ENCODE data around the gene PROCA1. TPM values are rescaled to one million over a fixed set of nuclear protein-coding genes. Genes with fewer than 3 reads are reported as not detected.
"Not testable (repeated sequence)": the region's sequence is repeated elsewhere in the genome, so short reads cannot be mapped to it uniquely, and the experiment has no call there.

Gene PROCA1
- total and polyA plus RNA-seq, 9 donors: 2.7 to 6.7 (median 5.0) TPM

DNA sequence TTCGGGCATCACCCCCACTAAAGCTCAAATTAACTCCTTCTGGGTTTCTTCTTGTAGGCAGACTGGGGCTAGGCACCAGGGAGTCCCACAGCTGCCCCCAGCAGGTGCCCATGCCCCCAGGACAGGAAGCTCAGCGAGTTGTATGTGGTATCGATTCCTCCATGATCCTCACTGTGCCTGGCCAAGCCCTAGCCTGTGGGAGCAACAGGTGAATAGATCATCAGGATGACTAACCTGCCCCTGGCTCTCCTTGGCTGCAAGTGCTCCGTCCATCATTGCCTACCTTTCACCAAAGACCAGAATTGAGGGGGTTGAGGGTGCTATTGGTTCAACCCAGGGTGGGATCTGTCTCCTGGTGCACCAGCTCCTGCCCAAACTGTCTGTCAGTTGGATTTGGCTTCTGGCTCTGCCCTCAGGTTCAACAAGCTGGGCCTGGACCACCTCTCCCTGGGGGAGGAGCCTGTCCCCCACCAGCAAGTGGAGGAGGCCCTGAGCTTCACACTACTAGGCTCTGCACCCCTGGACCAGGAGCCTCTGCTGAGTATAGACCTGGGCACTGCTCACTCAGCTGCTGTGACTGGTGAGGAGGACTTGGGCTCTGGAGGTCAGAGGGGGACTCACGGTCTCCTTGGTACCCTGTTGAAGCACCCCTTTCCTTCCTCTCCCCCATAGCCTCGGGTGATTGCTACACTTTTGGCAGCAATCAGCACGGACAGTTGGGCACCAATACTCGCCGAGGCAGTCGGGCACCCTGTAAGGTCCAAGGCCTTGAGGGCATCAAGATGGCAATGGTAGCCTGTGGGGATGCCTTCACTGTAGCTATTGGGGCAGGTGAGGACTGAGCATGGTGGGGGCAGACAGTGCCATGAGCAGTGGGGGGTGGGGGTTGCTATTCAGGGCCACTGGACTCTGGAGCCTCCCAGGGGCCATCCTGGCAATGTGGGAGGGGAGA, 29.0 kb upstream of the PROCA1 start:
- Histone ChIP-seq H3K9me3 (no peaks in the 10 kb centered on the region), H3K4me3 (no peak overlapping the region), H3K4me1 (ENCODE audit: insufficient read depth) (peaks cover 7% of the 10 kb centered on the region), H3K27me3 (no peaks in the 10 kb centered on the region), H3K27ac (no peak overlapping the region), H3K36me3 (no peaks in the 10 kb centered on the region)
- no peak for TF ChIP-seq POLR2A (IDR thresholded peaks at IDR 0.05)
- intact Hi-C loops (cut with DNase I): no loop called here
- 80 to 82% (median 81%) methylated on average over 10 of the region's 10 CpGs for WGBS, 3 donors
- peak in 1 of 5 donors; percentile 29 for DNase-seq

DNA sequence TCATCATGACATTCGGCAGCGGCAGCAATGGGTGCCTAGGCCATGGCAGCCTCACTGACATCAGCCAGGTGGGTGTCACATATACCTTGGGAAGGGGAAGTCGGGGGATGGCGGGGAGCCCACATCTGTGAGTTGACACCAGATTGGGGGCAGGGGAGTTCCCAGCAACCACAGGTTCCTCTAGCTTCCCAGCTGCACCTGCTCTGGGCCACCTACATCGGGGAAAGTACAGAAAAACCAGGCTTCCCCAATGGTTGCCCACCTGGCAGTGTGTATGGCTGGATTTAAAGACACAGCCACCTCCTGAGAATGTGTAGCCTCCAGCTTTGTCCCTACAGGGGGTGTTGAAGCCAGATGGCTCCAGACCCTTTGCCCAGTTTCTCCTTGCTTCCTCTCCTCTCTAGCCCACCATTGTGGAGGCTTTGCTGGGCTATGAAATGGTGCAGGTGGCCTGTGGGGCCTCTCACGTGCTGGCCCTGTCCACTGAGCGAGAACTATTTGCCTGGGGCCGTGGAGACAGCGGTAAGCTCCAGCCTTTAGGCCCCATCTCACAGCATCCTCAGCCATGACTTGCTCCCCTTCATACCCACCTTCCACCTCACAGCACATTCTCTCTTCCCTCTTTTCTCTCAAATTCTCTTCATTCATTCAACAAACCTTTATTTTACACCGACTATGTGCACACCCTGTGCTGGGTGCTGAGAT, 27.1 kb upstream of the PROCA1 start:
- Histone ChIP-seq H3K4me1 (ENCODE audit: insufficient read depth) (no peaks in the 10 kb centered on the region), H3K27ac (no peak overlapping the region), H3K9me3 (no peaks in the 10 kb centered on the region), H3K4me3 (no peak overlapping the region), H3K27me3 (no peaks in the 10 kb centered on the region), H3K36me3 (no peaks in the 10 kb centered on the region)
- intact Hi-C loops (cut with DNase I): no loop called here
- WGBS, 3 donors: 86 to 88% (median 86%) methylated on average over 10 of the region's 10 CpGs
- no peak for DNase-seq
- TF ChIP-seq POLR2A (IDR thresholded peaks at IDR 0.05) (no peak), EP300 (IDR thresholded peaks at IDR 0.05) (no peak)
- TF ChIP-seq, protein P1, sequence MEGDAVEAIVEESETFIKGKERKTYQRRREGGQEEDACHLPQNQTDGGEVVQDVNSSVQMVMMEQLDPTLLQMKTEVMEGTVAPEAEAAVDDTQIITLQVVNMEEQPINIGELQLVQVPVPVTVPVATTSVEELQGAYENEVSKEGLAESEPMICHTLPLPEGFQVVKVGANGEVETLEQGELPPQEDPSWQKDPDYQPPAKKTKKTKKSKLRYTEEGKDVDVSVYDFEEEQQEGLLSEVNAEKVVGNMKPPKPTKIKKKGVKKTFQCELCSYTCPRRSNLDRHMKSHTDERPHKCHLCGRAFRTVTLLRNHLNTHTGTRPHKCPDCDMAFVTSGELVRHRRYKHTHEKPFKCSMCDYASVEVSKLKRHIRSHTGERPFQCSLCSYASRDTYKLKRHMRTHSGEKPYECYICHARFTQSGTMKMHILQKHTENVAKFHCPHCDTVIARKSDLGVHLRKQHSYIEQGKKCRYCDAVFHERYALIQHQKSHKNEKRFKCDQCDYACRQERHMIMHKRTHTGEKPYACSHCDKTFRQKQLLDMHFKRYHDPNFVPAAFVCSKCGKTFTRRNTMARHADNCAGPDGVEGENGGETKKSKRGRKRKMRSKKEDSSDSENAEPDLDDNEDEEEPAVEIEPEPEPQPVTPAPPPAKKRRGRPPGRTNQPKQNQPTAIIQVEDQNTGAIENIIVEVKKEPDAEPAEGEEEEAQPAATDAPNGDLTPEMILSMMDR (IDR thresholded peaks at IDR 0.05): no peak

DNA sequence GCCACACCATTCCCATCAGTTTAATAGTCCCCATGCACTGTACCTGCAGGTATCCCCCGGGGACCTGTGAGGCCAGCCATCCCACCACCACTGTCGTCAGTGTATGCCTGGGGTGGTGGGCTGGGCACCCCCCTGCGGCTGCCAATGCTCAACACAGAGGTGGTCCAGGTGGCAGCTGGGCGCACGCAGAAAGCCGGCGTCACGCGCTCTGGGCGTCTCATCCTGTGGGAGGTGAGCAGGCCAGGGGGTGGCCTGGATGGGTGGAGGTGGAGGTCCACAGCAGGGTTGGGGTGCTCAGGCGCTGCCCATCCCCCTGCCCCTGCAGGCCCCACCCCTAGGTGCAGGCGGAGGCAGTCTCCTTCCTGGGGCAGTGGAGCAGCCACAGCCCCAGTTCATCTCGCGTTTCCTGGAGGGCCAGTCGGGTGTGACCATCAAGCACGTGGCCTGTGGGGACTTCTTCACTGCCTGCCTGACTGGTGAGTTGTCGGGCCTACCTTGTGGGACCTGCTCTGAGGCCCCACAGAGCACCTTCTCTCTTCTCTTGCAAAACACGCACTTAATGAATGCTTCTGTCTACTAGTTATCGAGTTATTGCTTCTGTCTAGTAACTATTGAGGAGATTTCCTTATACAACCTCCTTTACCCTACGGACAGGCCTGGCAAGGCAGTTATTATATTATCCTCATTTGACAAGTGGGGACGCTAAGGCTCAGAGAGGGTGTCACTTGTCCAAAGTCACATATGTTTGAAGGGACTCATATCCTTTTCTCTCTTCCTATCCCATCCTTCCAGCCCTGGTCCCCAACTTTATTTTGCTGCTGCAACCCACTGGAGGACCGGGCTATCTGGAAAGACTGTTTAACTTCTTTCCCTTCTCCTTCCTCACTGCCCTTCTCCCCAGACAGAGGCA, 26.3 kb upstream of the PROCA1 start:
- intact Hi-C loops (cut with DNase I): no loop called here
- TF ChIP-seq, protein P1 (IDR thresholded peaks at IDR 0.05): no peak
- TF ChIP-seq EP300 (IDR thresholded peaks at IDR 0.05) (no peak), POLR2A (IDR thresholded peaks at IDR 0.05) (no peak)
- Histone ChIP-seq H3K36me3 (no peaks in the 10 kb centered on the region), H3K9me3 (no peaks in the 10 kb centered on the region), H3K27me3 (no peaks in the 10 kb centered on the region), H3K4me1 (ENCODE audit: insufficient read depth) (no peaks in the 10 kb centered on the region), H3K4me3 (no peak overlapping the region), H3K27ac (no peak overlapping the region)
- 85 to 93% (median 87%) methylated on average over 19 to 22 of the region's 22 CpGs for WGBS, 3 donors
- DNase-seq: no peak

DNA sequence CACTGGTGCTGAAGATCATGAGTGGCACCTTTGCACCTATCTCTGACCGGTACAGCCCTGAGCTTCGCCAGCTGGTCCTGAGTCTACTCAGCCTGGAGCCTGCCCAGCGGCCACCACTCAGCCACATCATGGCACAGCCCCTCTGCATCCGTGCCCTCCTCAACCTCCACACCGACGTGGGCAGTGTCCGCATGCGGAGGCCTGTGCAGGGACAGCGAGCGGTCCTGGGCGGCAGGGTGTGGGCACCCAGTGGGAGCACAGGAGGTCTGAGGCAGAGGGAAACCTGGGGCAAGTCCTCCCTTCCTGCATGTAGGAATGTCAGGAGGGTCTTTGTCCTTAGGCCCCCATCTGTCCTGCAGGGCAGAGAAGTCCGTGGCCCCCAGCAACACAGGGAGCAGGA, 25.6 kb upstream of the PROCA1 start:
- Histone ChIP-seq H3K4me1 (ENCODE audit: insufficient read depth) (no peaks in the 10 kb centered on the region), H3K9me3 (no peaks in the 10 kb centered on the region), H3K27me3 (no peaks in the 10 kb centered on the region), H3K27ac (no peak overlapping the region), H3K36me3 (no peaks in the 10 kb centered on the region), H3K4me3 (no peak overlapping the region)
- 96 to 97% (median 96%) methylated on average over 12 of the region's 12 CpGs for WGBS, 3 donors
- TF ChIP-seq, protein P1 (IDR thresholded peaks at IDR 0.05): no peak
- TF ChIP-seq EP300 (IDR thresholded peaks at IDR 0.05): no peak
- TF ChIP-seq POLR2A (IDR thresholded peaks at IDR 0.05): no peak
- intact Hi-C loops (cut with DNase I): no loop called here
- no peak for DNase-seq

DNA sequence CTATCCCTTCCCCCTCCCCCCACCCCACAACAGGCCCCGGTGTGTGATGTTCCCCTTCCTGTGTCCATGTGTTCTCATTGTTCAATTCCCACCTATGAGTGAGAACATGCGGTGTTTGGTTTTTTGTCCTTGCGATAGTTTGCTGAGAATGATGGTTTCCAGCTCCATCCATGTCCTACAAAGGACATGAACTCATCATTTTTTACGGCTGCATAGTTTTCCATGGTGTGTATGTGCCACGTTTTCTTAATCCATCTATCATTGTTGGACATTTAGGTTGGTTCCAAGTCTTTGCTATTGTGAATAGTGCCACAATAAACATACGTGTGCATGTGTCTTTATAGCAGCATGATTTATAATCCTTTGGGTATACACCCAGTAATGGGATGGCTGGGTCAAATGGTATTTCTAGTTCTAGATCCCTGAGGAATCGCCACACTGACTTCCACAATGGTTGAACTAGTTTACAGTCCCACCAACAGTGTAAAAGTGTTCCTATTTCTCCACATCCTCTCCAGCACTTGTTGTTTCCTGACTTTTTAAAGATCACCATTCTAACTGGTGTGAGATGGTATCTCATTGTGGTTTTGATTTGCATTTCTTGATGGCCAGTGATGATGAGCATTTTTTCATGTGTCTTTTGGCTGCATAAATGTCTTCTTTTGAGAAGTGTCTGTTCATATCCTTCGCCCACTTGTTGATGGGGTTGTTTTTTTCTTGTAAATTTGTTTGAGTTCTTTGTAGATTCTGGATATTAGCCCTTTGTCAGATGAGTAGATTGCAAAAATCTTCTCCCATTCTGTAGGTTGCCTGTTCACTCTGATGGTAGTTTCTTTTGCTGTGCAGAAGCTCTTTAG, 24.5 kb upstream of the PROCA1 start:
- H3K36me3 ChIP-seq; H3K27me3 ChIP-seq; H3K27ac ChIP-seq; intact Hi-C loops (cut with DNase I); H3K4me1 ChIP-seq (ENCODE audit: insufficient read depth); H3K9me3 ChIP-seq; H3K4me3 ChIP-seq; DNase-seq: not testable (repeated sequence)
- WGBS, 3 donors: 90 to 97% (median 94%) methylated on average over 5 to 8 of the region's 8 CpGs

Data from ovary (tissue), 9 donors.